HG03280 (cell line): ENCODE data around the gene OR5M11.
"Not testable (repeated sequence)": the region's sequence is repeated elsewhere in the genome, so short reads cannot be mapped to it uniquely, and the experiment has no call there.

Experiments
- ATAC-seq: cut with Tn5 transposase; IDR thresholded peaks from one replicate; pipeline ENCODE4 v1.9.1; 2021; ENCODE audit warnings: mild to moderate bottlenecking, moderate library complexity; ENCODE audit not compliant: unreplicated experiment

Gene OR5M11

DNA sequence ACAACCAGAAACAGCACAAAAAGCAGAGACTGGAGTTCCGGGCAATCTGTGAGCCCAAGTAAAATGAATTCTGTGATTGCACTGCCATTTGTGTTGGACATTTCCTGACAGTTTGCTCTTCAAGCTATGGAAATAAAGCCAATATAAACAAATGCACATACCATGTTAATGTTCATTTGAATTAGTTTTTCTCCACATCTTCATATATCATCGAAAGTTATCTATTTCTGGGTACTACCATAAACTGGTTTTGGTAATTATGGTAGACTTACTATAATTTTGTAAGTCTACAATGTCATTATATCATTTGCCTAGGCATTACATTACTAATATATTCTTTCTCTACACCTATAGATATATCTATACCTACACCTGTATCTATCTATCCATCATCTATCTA, at the start of gene OR5M11:
OR5M11 (minus strand) TSS at position 101 of the 400 bp plus-strand sequence; CDS start at position 101, 0 bp downstream.
- ATAC-seq, result no peak

DNA sequence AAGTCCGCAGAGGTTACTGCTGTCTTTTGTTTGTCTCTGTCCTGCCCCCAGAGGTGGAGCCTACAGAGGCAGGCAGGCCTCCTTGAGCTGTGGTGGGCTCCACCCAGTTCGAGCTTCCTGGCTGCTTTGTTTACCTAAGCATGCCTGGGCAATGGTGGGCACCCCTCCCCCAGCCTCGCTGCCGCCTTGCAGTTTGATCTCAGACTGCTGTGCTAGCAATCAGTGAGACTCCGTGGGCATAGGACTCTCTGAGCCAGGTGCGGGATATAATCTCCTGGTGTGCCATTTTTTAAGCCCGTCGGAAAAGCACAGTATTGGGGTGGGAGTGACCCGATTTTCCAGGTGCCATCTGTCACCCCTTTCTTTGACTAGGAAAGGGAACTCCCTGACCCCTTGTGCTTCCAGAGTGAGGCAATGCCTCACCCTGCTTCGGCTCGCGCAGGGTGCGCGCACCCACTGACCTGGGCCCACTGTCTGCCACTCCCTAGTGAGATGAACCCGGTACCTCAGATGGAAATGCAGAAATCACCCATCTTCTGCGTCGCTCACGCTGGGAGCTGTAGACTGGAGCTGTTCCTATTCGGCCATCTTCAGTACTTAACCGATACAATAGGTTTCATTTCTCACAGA, 49.1 kb upstream of the OR5M11 start:
- ATAC-seq, result not testable (repeated sequence)

DNA sequence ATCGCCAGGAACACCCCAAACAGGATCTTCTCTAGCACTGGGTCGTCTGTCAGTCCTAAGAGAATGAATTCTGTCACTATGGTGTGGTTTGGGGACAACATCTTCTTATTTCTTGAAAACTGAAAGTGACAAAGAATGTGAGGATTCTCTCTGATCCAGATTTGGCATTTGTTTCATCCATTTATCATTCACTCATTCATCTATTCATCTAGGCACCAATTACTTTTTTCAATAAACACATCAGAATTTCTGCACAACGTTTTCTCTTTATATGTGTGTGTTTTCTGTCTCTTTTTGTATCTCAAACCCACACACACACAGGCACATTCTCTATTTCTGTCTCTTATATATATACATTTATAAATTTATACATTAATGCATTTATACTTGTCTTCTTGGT, 34.6 kb upstream of the OR5M11 start, which contains the start of gene OR5M10:
OR5M10 (minus strand) TSS at position 101 of the 400 bp plus-strand sequence; CDS start at position 101, 0 bp downstream.
- no peak for ATAC-seq

GRCh38 chr11:56558574-56558973, 15.5 kb upstream of the OR5M11 start:
- no peak for ATAC-seq

GRCh38 chr11:56554691-56555090, 11.6 kb upstream of the OR5M11 start:
- ATAC-seq, result not testable (repeated sequence)

- no peak for ATAC-seq
Observed at GRCh38 chr11:56545531-56545930, 2.5 kb upstream of the OR5M11 start.

- ATAC-seq, result no peak
Observed at GRCh38 chr11:56543739-56544138, 682 bp upstream of the OR5M11 start.

DNA sequence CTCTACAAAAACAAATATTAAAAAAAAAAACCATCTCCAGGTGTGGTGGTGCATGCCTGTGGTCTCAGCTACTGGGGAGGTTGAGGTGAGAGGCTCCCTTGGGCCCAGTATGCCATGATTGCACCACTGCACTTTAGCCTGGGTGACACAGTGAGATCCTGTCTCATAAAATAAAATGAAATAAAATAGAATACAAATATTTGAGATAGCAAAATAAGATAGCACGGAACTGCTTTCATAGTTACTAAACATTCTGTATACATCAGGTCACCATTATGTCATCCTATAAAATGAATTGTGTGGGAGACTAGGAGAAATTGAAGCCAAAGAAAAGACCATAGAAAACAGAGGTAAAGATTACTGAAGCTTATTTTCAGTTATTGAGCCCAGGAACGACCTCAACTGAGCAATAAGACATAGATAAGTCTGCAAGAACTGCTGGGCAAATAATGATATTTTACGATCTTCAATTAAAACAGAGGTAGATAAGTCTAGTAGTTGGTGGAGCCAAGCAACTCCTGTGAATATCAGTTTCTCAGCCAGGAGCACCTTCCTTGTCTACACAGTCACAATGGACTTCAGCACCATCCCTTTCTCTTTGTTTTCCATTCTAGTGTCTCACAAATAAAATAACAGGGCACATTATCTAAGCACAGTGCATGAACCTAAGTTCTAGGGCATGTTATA, 9.9 kb downstream of the OR5M11 start:
- ATAC-seq, result no peak

GRCh38 chr11:56531856-56532255, 11.2 kb downstream of the OR5M11 start:
- ATAC-seq, result no peak

DNA sequence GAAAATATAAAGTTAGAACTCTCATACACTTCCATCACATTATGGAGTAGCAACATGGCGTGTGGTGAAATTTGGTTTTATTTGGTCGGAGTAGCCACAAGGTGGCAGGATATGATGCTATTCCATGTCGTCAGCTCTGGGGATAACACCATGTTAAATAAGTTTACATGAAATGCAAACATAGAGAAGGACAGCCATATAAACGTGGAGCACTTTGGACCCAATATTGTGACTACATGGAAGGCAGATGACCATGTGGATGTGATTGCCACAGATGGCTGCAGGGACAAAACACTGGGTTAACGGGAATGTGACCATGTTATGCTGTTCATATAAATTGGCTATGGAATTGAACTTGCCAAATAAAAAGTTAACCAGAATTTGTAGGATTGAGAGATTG, 21.0 kb downstream of the OR5M11 start:
- no peak for ATAC-seq

DNA sequence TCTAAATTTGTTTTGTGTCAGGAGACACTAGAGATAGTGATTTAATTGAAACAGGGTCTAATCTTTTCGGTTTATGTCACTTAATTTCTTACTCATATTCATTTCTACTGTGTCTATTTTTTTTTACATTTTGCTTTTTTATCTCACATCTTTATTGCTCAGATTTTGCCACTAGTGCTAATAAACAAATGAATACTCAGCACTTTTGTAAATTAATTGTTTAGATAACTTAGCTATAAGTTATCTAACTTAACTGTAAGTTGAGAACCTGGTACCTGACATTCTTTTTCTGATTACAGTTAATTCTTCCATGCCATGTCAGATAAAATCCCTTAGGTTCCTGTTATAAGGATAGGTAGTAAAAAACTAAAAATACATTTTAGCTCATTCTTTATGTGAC, 29.8 kb downstream of the OR5M11 start:
- no peak for ATAC-seq

- no peak for ATAC-seq
Observed at GRCh38 chr11:56509439-56509838, 33.6 kb downstream of the OR5M11 start.

DNA sequence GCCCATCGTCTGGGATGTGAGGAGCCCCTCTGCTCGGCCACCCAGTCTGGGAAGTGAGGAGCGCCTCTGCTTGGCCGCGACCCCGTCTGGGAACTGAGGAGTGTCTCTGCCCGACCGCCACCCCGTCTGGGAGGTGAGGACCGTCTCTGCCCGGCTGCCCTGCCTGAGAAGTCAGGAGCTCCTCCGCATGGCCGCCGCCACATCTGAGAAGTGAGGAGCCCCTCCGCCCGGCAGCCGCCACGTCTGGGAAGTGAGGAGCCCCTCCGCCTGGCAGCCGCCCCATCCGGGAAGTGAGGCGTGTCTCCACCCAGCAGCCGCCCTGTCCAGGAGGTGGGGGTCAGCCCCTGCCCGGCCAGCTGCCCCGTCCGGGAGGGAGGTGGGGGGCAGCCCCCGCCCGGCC, 46.0 kb downstream of the OR5M11 start:
- no peak for ATAC-seq

DNA sequence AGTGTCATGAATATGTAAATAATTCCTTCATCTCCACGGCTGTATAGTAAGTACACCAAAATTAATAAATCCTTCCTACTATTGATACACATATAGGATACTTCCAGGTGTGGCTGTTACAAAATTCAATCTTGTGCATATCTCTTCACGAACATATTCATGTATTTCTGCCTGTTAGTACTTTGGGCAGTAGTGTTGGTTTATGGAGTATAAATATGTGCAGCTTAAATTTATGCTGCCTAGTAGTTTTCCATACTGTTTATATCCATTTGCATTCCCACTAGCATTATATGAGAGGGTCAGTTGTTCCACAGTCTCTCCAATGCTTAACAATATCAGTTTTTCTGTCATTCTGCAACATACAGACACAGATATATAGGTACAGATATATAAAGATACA, 47.9 kb downstream of the OR5M11 start:
- no peak for ATAC-seq
